ENCODE measurements around the gene OR2L3.

GRCh38 chr1:247998811-247999210 lies 47.8 kb upstream of the OR2L3 start:
- TF ChIP-seq, protein P1, sequence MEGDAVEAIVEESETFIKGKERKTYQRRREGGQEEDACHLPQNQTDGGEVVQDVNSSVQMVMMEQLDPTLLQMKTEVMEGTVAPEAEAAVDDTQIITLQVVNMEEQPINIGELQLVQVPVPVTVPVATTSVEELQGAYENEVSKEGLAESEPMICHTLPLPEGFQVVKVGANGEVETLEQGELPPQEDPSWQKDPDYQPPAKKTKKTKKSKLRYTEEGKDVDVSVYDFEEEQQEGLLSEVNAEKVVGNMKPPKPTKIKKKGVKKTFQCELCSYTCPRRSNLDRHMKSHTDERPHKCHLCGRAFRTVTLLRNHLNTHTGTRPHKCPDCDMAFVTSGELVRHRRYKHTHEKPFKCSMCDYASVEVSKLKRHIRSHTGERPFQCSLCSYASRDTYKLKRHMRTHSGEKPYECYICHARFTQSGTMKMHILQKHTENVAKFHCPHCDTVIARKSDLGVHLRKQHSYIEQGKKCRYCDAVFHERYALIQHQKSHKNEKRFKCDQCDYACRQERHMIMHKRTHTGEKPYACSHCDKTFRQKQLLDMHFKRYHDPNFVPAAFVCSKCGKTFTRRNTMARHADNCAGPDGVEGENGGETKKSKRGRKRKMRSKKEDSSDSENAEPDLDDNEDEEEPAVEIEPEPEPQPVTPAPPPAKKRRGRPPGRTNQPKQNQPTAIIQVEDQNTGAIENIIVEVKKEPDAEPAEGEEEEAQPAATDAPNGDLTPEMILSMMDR (IDR thresholded peaks at IDR 0.05): no peak
- no peak for TF ChIP-seq POLR2A (IDR thresholded peaks at IDR 0.05)

Measured in adrenal gland (tissue), 5 donors.